ENCODE measurements around the gene NUDC.
"Not testable (repeated sequence)": the region's sequence is repeated elsewhere in the genome, so short reads cannot be mapped to it uniquely, and the experiment has no call there.

The NUDC gene

GRCh38 chr1:26921540-26922430 is at the start of gene NUDC:
NUDC (plus strand) TSS chr1:26921743; CDS start chr1:26921849, 106 bp downstream.
- peak within 1 kb of the TSS; percentile 73 for H3K4me3 ChIP-seq (ENCODE audit: low read depth, low read length)
- DNase-seq (ENCODE audit: low read depth): peak; percentile 91
- TF ChIP-seq CTCF (IDR thresholded peaks at IDR 0.05; ENCODE audit: low read depth, low read length, missing control alignments): no peak
- in situ Hi-C loops (cut with HindIII; ENCODE audit: low sequenced_read_pairs): no loop called here

GRCh38 chr1:26873097-26873496 is 48.4 kb upstream of the NUDC start:
- in situ Hi-C loops (cut with HindIII; ENCODE audit: low sequenced_read_pairs); DNase-seq (ENCODE audit: low read depth); H3K4me3 ChIP-seq (ENCODE audit: low read depth, low read length): not testable (repeated sequence)

GRCh38 chr1:26874896-26875295 is 46.6 kb upstream of the NUDC start:
- in situ Hi-C loops (cut with HindIII; ENCODE audit: low sequenced_read_pairs): no loop called here
- H3K4me3 ChIP-seq (ENCODE audit: low read depth, low read length): no peak overlapping the region
- no peak for TF ChIP-seq CTCF (IDR thresholded peaks at IDR 0.05; ENCODE audit: low read depth, low read length, missing control alignments)
- DNase-seq (ENCODE audit: low read depth): no peak

DNA sequence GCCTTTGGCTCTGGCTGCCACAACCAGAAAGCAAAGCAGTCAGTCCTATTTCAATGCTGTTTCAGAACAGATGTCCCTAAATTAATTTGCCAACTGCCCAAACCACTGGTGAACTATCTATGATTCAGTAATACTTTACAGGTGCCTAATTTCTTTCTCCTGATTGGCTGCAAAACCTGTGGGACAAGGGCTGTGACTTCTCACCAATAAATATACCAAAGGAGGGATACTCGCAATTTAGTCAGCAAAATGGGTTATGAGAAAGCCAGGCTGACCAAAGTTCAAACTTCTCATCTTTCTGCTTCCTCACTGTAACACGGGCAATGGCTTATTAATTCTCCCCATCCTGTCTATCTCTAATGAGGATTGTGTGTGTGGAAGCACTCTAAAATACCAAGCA is 44.2 kb upstream of the NUDC start:
- TF ChIP-seq CTCF (IDR thresholded peaks at IDR 0.05; ENCODE audit: low read depth, low read length, missing control alignments): no peak
- DNase-seq (ENCODE audit: low read depth): no peak
- no peak overlapping the region for H3K4me3 ChIP-seq (ENCODE audit: low read depth, low read length)
- in situ Hi-C loops (cut with HindIII; ENCODE audit: low sequenced_read_pairs): no loop called here

GRCh38 chr1:26879793-26880192 is 41.8 kb upstream of the NUDC start:
- no peak for TF ChIP-seq CTCF (IDR thresholded peaks at IDR 0.05; ENCODE audit: low read depth, low read length, missing control alignments)
- no peak overlapping the region for H3K4me3 ChIP-seq (ENCODE audit: low read depth, low read length)
- in situ Hi-C loops (cut with HindIII; ENCODE audit: low sequenced_read_pairs): loop anchor here (5.0 kb wide), 1 partner anchor 92 kb away; the partner anchor contains the start of gene PIGV
- no peak for DNase-seq (ENCODE audit: low read depth)

DNA sequence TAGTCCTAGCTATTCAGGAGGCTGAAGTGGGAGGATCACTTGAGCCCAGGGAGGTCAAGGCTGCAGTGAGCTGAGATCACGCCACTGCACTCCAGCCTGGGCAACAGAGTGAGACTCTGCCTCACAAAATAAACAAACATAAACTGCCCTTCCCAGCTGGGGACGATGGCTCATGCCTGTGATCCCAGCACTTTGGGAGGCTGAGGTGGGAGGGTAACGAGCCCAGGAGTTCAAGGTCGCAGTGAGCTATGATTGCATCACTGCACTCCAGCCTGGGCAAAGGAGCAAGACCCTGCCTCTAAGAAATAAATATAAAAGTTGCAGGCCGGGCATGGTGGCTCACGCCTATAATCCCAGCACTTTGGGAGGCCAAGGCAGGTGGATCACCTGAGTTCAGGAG is 39.9 kb upstream of the NUDC start:
- in situ Hi-C loops (cut with HindIII; ENCODE audit: low sequenced_read_pairs): loop anchor here (5.0 kb wide), 1 partner anchor 94 kb away; the partner anchor contains the start of gene PIGV

GRCh38 chr1:26882696-26883463 is 38.7 kb upstream of the NUDC start:
- no peak for DNase-seq (ENCODE audit: low read depth)
- in situ Hi-C loops (cut with HindIII; ENCODE audit: low sequenced_read_pairs): loop anchor here (5.0 kb wide), 1 partner anchor 96 kb away; the partner anchor contains the start of gene PIGV
- no peak overlapping the region for H3K4me3 ChIP-seq (ENCODE audit: low read depth, low read length)
- TF ChIP-seq CTCF (IDR thresholded peaks at IDR 0.05; ENCODE audit: low read depth, low read length, missing control alignments): no peak

More for the DNA sequence above, 39.9 kb upstream of the NUDC start:
- not testable (repeated sequence) for H3K4me3 ChIP-seq (ENCODE audit: low read depth, low read length); DNase-seq (ENCODE audit: low read depth)

All from astrocyte of the cerebellum (primary cell).